CD4-positive, alpha-beta T cell treated with Interleukin-4 for 1 hour (primary cell): ENCODE data around the gene WWOX.
A peak's percentile ranks its signal among the peaks of the same experiment; 100 is the strongest.

Experiments
- DNase-seq, 2 donors: peaks; one replicate each; pipeline ENCODE4 v3.0.0-alpha.2; 2020 to 2022

The WWOX gene

GRCh38 chr16:78235168-78235800 is 135.8 kb downstream of the WWOX start:
- DNase-seq, result peak; percentile 58 to 60

GRCh38 chr16:78235876-78236275 is 136.4 kb downstream of the WWOX start:
- DNase-seq, result no peak

- no peak for DNase-seq
Observed at GRCh38 chr16:78237841-78238240, 138.4 kb downstream of the WWOX start.

- DNase-seq, result no peak
Observed at GRCh38 chr16:78240459-78241222, 141.2 kb downstream of the WWOX start.

GRCh38 chr16:78242239-78242630 is 142.8 kb downstream of the WWOX start:
- no peak for DNase-seq

- DNase-seq, result no peak
Observed at GRCh38 chr16:78244131-78244895, 144.9 kb downstream of the WWOX start.

DNA sequence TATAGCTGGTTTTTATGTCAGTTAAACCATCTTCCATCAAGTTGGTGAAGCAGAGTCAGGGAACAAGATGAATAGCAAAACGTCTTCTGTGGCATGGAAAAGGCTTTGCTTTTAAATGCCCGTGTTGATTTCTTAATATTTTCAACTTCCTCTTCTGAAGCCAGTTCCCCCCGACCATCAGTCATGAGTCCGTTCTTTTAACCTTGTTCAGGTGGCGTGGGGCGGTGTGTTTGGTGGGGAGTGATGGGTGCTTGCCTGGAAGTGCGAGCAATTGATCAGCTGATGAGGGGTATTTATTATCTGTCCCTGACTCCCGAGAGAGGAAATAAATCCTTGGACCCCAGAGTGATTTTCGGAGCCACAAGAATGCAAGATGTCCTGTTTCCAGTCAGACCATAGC is 147.1 kb downstream of the WWOX start:
- DNase-seq, result no peak

GRCh38 chr16:78249056-78249455 is 149.6 kb downstream of the WWOX start:
- DNase-seq, result no peak

DNA sequence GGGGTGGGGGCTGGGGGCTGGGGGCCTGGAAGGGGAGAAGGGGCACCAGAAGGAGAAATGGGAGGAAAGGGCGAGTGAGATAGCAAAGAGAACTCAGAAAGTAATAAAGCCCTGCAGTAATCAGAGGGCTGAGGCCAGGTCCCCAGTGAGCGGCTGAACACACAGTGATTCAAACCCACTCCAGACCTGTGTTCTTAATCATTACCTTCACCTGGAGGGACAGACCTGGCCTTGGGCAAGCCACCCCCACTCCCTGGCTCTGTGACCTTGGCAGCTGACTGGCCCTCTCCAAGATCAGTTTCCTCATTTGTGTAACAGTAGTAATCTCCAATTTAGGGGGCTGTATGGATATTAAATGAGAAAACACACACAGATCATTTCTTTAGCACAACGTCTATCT is 150.4 kb downstream of the WWOX start:
- no peak for DNase-seq

GRCh38 chr16:78251115-78251514 is 151.7 kb downstream of the WWOX start:
- DNase-seq, result no peak

- DNase-seq, result no peak
Observed at GRCh38 chr16:78252757-78253156, 153.3 kb downstream of the WWOX start.

GRCh38 chr16:78254841-78255240 is 155.4 kb downstream of the WWOX start:
- DNase-seq, result no peak

DNA sequence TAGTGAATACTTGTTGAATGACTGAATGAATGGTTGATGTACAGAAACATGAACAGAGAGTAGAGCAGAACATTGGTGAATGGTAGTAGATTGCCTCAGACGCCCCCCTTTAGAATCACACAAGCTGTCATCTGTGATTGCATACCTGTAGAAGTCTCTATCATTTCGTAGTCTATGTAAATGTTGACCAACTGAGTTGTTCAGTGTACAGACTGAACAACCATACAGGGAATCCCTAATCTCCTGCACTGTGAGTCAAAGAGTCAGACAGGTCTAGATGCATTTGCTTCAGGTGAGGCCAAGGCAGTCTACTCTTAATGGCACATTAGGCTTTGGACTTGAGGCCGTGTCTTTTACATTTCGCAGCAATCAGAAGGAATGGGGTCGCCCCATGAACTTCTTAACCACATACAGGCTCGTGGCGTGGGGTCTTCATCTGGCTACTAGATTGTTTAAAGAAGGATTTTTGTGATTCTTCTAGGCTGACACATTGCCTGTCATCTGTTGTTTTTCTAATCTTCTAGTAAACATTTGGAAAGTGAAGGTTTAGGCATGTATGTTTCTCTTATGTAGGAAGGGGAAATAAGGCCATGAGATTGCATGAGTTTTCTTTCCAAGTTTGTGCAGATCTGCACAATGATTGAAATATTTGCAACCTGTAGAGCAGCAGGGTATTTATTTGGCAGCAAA is 157.4 kb downstream of the WWOX start:
- DNase-seq, result no peak

DNA sequence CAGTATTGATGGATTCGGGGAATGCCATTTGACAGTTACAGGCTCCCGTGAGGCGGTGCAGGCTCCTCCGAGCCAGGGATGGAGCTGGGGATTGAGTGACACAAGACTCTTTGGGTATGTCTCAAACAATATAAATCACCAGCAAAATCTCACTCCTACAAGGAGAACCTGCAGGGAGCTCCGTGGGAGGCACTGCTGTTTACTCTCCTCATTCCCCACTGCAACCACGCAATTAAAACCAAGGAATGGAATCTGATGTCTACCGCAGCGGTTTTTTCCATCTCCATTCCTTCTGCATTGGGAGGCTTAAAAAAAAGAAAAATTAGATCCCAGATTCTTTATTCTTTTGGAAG is 157.9 kb downstream of the WWOX start:
- DNase-seq, result no peak

DNA sequence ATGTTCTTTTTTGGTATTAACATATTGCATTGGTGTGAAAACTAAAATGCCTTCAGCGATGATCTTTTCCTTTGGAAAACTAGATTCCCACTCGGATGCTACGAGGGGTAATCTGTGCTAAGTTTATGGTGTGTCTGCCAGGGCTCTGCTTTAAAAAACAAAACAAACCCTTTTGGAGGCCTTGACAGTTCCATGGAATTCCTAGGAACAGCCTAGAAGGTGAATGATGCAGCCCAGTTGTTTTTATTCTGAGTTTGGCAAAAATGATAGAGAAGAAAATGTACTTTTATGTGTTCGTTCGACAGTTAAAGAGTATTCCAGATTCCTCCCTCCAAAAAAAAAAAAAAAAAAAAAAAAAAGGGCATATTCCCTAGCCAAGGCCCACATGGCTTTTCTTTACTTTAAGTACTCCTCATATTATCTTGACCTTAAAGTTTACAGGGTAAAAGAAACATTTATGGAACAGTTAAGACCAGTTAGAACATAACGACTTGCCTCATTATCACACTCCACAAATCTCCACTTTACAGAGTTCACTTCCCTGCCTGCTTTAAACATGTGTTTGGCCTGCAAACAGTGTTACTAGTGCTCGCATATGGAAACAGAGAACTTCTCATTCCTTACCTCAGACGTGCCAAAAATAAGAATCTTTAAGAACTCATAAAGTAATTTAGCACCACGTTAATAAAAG is 159.1 kb downstream of the WWOX start:
- DNase-seq, result no peak

DNA sequence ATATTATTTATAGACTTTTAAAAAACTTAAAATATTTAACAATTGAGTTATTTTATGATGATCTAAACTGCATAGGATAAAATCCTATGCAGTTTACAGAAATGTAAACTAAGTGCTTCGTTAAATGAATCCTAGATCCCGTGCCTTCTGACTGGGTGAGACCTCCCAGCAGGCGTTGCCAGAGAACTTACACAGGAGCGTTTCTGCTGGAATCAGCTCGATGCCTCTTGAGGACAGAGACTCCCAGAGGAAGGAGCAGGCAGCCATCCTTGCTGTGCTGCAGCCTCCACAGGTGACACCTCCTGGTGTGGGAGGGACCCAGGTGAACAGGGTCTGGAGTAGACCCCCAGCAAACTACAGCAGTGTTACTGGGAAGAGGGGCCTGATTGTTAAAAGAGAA is 160.4 kb downstream of the WWOX start:
- DNase-seq, result no peak

GRCh38 chr16:78264642-78265041 is 165.2 kb downstream of the WWOX start:
- no peak for DNase-seq

DNA sequence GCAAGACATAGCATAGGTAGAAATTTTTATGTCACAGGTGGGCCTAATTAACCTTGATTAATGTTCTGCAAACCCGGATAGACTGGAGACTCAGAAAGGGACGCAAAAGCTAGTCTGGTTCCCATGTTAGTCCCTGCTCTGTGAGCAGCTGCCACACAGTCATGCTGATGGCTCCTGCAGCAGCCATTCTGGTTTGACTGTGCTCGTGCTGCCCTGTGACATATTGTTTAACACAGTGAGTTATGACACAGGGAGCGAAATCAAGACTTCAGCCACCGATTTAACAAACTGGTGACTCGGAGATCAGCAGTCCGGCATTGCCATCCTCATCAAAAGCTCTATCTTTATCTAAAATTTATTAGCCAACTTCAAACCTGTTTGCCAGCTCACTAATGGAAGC is 169.8 kb downstream of the WWOX start:
- DNase-seq, result no peak

GRCh38 chr16:78271981-78272380 is 172.5 kb downstream of the WWOX start:
- no peak for DNase-seq

DNA sequence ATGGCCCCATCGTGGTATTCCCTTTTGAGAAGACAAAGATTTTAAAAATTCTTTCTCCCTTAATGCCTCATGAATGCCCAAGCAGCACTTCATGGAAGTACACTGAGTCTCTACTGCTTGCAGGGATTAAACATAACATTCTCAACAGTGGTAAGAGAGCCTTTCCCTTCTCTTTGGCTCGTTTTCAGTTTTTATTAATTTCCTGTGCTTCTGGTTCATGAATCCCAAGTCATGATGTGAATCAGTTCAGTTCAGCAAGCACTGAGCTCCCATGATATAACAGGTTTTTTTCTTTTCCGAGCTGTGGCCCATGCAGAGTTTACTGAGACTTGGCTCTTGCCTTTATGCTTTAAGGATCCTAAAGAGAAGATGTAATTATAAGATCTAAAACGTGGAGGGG is 175.3 kb downstream of the WWOX start:
- no peak for DNase-seq

GRCh38 chr16:78275420-78275819 is 176.0 kb downstream of the WWOX start:
- no peak for DNase-seq

- no peak for DNase-seq
Observed at GRCh38 chr16:78277321-78278055, 178.0 kb downstream of the WWOX start.
